Measurements from ENCODE around the gene RAB4B.
"Not testable (repeated sequence)": the region's sequence is repeated elsewhere in the genome, so short reads cannot be mapped to it uniquely, and the experiment has no call there.

RAB4B gene

GRCh38 chr19:40752257-40752781 is 25.7 kb upstream of the RAB4B start:
- DNase-seq, result peak; percentile 69

DNA sequence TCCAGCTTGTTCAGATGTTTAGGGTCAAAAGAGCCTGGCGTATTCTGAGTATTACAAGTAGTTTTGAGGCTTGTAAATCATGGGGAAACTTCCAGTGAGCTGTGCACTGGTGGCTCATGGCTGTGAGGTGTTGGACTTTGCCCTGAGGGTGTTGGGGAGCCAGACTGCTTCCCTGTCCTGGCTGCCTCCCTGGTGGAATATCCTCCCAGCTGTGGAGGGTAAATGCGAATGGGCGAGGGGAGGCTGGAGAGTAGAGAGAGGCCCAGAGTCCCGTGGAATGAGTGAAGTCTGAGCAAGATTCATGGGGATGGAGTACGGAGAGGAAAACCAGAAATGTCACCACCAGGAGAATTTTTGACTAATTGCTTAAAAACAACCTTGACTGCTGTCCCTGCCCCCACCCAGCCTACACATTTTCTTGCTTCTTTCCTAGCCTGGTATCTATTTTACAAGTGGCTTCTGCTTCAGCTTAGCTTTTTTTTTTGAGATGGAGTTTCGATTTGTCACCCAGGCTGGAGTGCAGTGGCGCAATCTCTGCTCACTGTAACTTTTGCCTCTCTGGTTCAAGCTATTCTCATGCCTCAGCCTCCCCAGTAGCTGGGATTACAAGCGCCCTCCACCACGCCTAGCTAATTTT is 23.3 kb upstream of the RAB4B start:
- DNase-seq, result peak; percentile 79

- no peak for DNase-seq
Observed at GRCh38 chr19:40755248-40755624, 22.8 kb upstream of the RAB4B start.

GRCh38 chr19:40755791-40756190 is 22.3 kb upstream of the RAB4B start:
- no peak for DNase-seq

DNA sequence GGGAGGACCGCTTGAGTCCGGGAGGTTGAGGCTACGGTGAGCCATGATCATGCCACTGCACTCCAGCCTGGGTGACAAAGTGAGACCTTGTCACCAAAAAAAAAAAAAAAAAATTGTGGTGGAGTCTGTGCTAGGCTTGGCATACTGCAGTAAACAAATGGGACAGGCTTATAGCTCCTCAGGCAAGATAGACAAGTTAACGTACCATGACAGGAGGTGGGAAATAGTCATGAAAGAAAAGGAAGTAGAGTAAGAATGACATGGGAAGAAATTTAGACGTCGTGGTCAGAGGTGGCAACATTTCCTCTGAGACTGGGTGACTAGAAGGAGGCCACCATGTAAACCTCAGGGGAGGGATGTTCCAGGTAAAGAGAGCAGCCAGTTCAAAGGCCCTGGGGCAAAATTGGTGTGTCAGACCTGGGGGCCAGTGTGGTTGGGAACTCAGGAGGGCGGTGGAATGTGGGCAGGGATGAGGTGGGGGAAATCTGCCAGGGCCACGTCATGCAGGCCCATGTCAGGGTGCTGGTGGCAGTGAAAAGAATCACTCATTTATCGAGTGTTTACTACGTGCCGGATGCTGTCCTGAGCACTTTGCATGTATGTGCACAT is 21.4 kb upstream of the RAB4B start:
- DNase-seq, result peak; percentile 75

DNA sequence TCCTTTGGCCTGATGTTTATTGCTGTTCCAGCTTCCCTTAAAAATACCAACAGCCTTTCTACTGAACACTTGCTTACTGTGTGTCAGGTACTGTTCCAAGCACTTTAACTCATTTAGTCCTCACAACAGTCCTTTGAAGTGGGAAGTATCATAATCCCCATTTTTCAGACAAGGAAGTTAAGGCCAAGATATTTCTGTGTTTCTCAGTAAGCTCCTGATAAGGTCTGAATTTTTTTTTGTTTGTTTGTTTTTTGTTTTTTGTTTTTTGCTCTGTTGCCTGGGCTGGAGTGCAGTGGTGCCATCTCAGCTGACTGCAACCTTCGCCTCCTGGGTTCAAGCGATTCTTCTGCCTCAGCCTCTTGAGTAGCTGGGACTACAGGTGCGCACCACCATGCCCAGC is 19.6 kb upstream of the RAB4B start:
- no peak for DNase-seq

DNA sequence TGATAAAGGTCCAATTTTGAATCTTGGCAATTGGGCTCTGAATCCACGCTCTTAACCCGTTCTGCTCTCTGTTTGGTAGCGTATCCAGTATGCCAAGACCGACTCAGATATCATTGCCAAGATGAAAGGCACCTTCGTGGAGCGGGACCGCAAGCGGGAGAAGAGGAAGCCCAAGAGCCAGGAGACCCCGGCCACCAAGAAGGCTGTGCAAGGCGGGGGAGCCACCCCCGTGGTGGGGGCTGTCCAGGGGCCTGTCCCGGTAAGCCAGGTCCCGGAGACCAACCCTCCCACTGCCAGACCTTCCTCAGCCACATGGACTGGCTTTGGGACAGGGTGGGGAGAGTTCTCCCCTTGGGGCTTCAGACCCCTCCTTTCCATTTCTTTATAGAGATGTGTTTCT is 18.7 kb upstream of the RAB4B start:
- no peak for DNase-seq

GRCh38 chr19:40762754-40763470 is 15.1 kb upstream of the RAB4B start:
- DNase-seq, result no peak

- no peak for DNase-seq
Observed at GRCh38 chr19:40763526-40763925, 14.5 kb upstream of the RAB4B start.

DNA sequence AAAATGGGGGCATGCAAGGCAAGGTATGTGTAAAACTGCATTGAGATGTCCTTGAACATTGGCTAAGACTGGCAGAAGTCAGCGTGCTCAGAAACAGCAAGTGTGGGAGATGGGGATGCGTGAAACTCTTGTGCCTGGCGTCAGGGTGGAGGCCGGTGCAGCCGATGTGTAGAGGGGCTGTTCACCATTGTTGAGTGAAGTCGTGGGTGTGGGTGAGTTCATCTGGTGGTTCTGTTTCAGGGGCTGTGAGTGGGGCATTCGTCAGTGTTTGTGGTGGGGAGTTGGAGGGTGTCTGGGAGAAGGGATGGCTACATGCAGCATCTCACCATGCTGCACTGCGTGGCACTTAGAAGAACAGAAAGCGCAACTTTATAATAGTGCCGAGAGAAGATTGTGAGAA is 14.1 kb upstream of the RAB4B start:
- peak; percentile 71 for DNase-seq

- not testable (repeated sequence) for DNase-seq
Observed at GRCh38 chr19:40766385-40766784, 11.7 kb upstream of the RAB4B start.

GRCh38 chr19:40768869-40769268 is 9.2 kb upstream of the RAB4B start:
- no peak for DNase-seq

DNA sequence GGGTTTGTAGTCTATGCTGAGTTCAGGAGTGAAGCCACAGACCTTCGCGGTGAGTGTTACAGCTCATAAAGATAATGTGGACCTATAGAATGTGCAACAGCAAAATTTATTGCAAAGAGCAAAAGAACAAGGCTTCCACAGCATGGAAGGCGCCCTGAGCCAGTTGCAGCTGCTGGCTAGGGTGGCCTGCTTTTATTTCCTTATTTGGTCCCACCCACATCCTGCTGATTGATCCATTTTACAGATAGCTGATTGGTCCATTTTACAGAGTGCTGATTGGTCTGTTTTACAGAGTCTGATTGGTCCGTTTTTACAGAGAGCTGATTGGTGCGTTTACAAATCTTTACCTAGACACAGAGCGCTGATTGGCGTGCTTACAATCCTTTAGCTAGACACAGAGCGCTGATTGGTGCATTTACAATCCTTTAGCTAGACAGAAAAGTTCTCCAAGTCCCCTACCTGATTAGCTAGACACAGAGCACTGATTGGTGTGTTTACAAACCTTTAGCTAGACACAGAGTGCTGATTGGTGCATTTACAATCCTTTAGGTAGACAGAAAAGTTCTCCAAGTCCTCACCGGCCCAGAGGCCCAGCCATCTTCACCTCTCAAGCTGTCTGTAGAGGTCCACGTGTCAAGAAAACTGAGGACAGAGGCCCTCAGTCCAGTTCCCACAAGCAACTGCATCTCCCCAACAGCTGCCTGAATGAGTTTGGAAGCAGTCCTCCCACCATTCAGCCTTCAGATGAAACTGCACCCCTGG is 6.8 kb upstream of the RAB4B start:
- DNase-seq, result not testable (repeated sequence)

GRCh38 chr19:40774916-40775631 is 3.0 kb upstream of the RAB4B start, which contains the start of gene MIA:
Gene MIA, plus strand, starts transcription at chr19:40775521. Its CDS starts 22 bp downstream, at chr19:40775543.
- DNase-seq, result no peak

DNA sequence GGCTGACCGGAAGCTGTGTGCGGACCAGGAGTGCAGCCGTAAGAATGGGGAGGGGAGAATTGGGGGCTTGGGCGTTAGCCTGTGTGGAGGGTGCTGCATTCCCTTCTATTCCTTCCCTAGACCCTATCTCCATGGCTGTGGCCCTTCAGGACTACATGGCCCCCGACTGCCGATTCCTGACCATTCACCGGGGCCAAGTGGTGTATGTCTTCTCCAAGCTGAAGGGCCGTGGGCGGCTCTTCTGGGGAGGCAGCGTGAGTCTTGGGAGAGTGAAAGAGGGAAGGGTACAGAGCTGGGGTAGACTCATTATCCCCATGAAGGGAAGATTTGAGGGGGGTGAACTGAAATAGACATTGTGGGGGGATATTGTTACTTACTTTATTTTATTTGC is 2.4 kb upstream of the RAB4B start:
- no peak for DNase-seq

DNA sequence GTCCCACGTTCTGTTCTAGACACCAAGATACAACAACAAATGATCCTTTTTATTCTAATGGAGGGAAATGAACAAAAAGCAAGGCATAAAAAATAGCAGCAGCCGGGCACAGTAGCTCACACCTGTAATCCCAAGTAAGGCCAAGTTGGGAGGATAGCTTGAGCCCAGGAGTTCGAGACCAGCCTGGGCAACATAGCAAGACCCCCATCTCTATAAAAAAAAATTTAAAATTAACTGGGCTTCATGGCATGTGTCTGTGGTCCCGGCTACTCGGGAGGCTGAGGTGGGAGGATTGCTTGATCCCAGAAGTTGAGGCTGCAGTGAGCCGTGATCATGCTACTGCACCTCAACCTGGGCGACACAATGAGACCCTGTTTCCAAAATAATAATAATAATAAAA is 1.7 kb upstream of the RAB4B start:
- no peak for DNase-seq

GRCh38 chr19:40776932-40777644 is 959 bp upstream of the RAB4B start:
- peak; percentile 92 for DNase-seq

DNA sequence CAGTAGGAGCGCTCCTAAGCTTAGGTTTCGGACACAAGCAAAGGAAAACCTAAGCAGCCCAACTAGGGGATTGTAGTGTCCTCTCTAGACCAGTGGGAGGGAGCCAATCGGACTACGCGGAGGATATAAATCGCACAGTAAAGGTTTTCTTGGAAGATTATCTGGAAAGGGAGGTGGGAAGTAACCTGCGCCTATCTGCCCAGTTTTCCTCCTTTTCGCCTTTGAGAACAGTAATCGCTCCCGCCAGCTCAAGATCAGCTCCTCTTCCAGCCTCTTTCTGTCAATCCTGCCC is 456 bp upstream of the RAB4B start:
- DNase-seq, result no peak

DNA sequence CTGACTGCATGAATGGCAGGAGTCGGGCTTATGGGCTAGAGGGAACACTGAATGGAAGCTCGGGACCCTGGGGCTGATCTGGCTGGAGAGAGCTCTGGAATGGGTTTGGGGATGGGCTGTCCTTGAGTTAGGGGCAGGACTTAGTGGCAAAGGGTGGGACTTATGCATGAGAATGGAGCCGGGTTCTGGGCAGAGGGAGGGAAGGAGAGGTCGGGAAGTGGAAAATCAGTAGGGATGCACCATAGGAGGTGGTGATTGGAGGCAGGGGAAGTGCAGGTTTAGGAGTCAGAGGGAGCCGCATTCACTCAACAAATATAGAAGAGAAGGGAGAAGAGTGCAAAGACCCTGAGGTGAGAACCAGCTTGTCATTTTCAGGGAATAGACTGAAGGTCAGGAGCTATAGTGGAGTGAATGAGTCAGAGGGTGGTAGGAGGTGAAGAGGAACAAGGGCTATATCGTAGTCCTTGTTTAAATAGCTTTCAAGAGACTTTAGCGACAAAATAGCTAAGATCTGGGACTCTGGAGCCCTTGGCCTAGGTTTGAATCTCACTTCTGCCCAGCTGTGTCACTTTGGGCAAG is 748 bp downstream of the RAB4B start:
- no peak for DNase-seq

DNA sequence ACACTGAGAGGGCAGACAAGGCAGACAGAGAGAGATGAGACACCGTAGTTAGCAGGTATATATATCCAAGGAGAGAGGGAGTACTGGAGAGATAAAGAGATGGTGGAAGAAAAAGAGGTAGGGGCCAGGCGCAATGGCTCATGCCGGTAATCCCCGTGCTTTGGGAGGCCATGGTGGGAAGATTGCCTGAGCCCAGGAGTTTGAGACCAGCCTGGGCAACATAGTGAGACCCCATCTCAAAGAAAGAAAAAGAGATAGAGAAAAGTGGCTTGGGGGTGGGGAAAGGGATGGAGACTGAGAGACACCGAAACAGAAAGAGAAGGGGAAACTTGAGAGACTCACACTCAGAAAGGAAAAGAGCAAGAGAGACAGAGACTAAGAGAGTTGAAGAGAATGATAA is 2.5 kb downstream of the RAB4B start:
- DNase-seq, result no peak

- no peak for DNase-seq
Observed at GRCh38 chr19:40781140-40781539, 3.1 kb downstream of the RAB4B start.

DNA sequence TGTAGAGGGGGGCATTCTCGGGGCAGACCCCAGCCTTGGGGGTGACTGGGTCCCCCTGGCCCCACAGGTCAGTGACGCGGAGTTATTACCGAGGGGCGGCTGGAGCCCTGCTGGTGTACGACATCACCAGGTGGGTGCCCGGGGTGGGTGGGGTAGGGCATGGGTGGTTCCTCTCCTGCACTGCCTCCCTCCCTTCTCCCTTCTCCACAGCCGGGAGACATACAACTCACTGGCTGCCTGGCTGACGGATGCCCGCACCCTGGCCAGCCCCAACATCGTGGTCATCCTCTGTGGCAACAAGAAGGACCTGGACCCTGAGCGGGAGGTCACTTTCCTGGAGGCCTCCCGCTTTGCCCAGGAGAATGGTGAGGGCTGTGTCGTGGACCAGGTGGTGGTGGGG is 5.7 kb downstream of the RAB4B start:
- DNase-seq, result no peak
